ENCODE results near the gene PHF2. TPM values are rescaled to one million over a fixed set of nuclear protein-coding genes. Genes with fewer than 3 reads are reported as not detected.

PHF2 gene
- total RNA-seq, 1 experiment from 2014 or later, result 18.9 TPM

GRCh38 chr9:93681269-93682154 is 105.1 kb downstream of the PHF2 start:
- no peak overlapping the region for H3K4me3 Mint-ChIP-seq (ENCODE audit: unreplicated experiment)
- intact Hi-C loops (cut with micrococcal nuclease), result loop anchor here (1.0 to 10.0 kb wide), 4 partner anchors 282 to 923 kb away; no protein-coding TSS in a partner anchor
- TF ChIP-seq CTCF (IDR thresholded peaks at IDR 0.05; ENCODE audit: unreplicated experiment), result no peak
- H3K9me3 Mint-ChIP-seq (ENCODE audit: unreplicated experiment), result no peaks in the 10 kb centered on the region
- ChIA-PET CTCF (interaction anchor here (0.5 to 6.7 kb wide), 35 partner anchors 8 to 1081 kb away, joined by 3 to 109 read pairs (median 4); no protein-coding TSS in a partner anchor), POLR2A (no interaction called here)
- BruUV-seq (replicated peaks), result no TSS peak
- H3K36me3 Mint-ChIP-seq (ENCODE audit: insufficient read depth, unreplicated experiment), result no peaks in the 10 kb centered on the region
- no peak for DNase-seq (ENCODE audit: unreplicated experiment)
- H3K4me1 Mint-ChIP-seq (ENCODE audit: insufficient read depth, unreplicated experiment), result peaks cover 8% of the 10 kb centered on the region
- H3K27ac Mint-ChIP-seq (ENCODE audit: low read depth, unreplicated experiment), result no peak overlapping the region
- no peaks in the 10 kb centered on the region for H3K27me3 Mint-ChIP-seq (ENCODE audit: insufficient read depth, unreplicated experiment)

- Mint-ChIP-seq H3K27me3 (ENCODE audit: insufficient read depth, unreplicated experiment) (no peaks in the 10 kb centered on the region), H3K27ac (ENCODE audit: low read depth, unreplicated experiment) (no peak overlapping the region), H3K4me1 (ENCODE audit: insufficient read depth, unreplicated experiment) (peaks cover 8% of the 10 kb centered on the region), H3K9me3 (ENCODE audit: unreplicated experiment) (no peaks in the 10 kb centered on the region), H3K36me3 (ENCODE audit: insufficient read depth, unreplicated experiment) (no peaks in the 10 kb centered on the region), H3K4me3 (ENCODE audit: unreplicated experiment) (no peak overlapping the region)
- no TSS peak for BruUV-seq (replicated peaks)
- DNase-seq (ENCODE audit: unreplicated experiment), result peak; percentile 61
- peak; percentile 81 for TF ChIP-seq CTCF (IDR thresholded peaks at IDR 0.05; ENCODE audit: unreplicated experiment)
- CTCF ChIA-PET, result interaction anchor here (0.5 to 6.7 kb wide), 41 partner anchors 8 to 1082 kb away, joined by 3 to 109 read pairs (median 4); no protein-coding TSS in a partner anchor
- POLR2A ChIA-PET, result interaction anchor here (0.5 kb wide), 1 partner anchor 199 kb away, joined by 3 read pairs; no protein-coding TSS in a partner anchor
- intact Hi-C loops (cut with micrococcal nuclease), result loop anchor here (1.0 to 10.0 kb wide), 4 partner anchors 281 to 922 kb away; no protein-coding TSS in a partner anchor
These were observed 106.0 kb downstream of the PHF2 start for GRCh38 chr9:93682155-93682968.

GRCh38 chr9:93683331-93684134 is 107.1 kb downstream of the PHF2 start:
- TF ChIP-seq CTCF (IDR thresholded peaks at IDR 0.05; ENCODE audit: unreplicated experiment), result no peak
- Mint-ChIP-seq H3K4me3 (ENCODE audit: unreplicated experiment) (no peak overlapping the region), H3K9me3 (ENCODE audit: unreplicated experiment) (no peaks in the 10 kb centered on the region), H3K4me1 (ENCODE audit: insufficient read depth, unreplicated experiment) (peaks cover 8% of the 10 kb centered on the region), H3K36me3 (ENCODE audit: insufficient read depth, unreplicated experiment) (no peaks in the 10 kb centered on the region), H3K27ac (ENCODE audit: low read depth, unreplicated experiment) (no peak overlapping the region), H3K27me3 (ENCODE audit: insufficient read depth, unreplicated experiment) (no peaks in the 10 kb centered on the region)
- CTCF ChIA-PET, result interaction anchor here (0.5 to 6.7 kb wide), 14 partner anchors 11 to 659 kb away, joined by 3 to 109 read pairs (median 4); no protein-coding TSS in a partner anchor
- POLR2A ChIA-PET, result no interaction called here
- intact Hi-C loops (cut with micrococcal nuclease), result loop anchor here (10.0 kb wide), 1 partner anchor 921 kb away; no protein-coding TSS in a partner anchor
- BruUV-seq (replicated peaks), result no TSS peak
- no peak for DNase-seq (ENCODE audit: unreplicated experiment)

Data from MCF 10A (cell line).